Transverse colon (tissue), 4 donors: ENCODE results near the gene MTA2.

Experiments used
- EP300 ChIP-seq: sonication (generic); formaldehyde crosslinking; IDR thresholded peaks from one replicate; pipeline ENCODE4 v1.6.1; 2017; ENCODE audit warnings: antibody characterized with exemption, low read depth
- POLR2A ChIP-seq: fragments of 450-650 bp; IDR thresholded peaks from one replicate; pipeline ENCODE4 v1.6.1; 2016; ENCODE audit warnings: antibody characterized with exemption, mild to moderate bottlenecking, moderate library complexity
- POLR2AphosphoS5 ChIP-seq, 3 donors: sonication (generic); formaldehyde crosslinking; IDR thresholded peaks; one replicate each; pipeline ENCODE4 v1.6.1; 2016; ENCODE audit warnings: antibody characterized with exemption in 3 of 3
- TF ChIP-seq, protein P1 (sequence below), 5 experiments: fragments of 200-600 bp in 3 of 5; fragments of 450-650 bp in 2 of 5; sonication (generic) in 3 of 5; IDR thresholded peaks; 1 replicate in 2 of 5; 2 replicates in 3 of 5; pipeline ENCODE4 v1.5.1; 2016 to 2017; ENCODE audit warnings: antibody characterized with exemption in 5 of 5, inconsistent platforms in 3 of 5, mild to moderate bottlenecking in 2 of 5, moderate library complexity in 1 of 5

- TF ChIP-seq POLR2A (no peak), POLR2AphosphoS5 (IDR thresholded peaks at IDR 0.05) (peak in 1 of 3 donors; percentile 26), EP300 (no peak)
- TF ChIP-seq, protein P1, sequence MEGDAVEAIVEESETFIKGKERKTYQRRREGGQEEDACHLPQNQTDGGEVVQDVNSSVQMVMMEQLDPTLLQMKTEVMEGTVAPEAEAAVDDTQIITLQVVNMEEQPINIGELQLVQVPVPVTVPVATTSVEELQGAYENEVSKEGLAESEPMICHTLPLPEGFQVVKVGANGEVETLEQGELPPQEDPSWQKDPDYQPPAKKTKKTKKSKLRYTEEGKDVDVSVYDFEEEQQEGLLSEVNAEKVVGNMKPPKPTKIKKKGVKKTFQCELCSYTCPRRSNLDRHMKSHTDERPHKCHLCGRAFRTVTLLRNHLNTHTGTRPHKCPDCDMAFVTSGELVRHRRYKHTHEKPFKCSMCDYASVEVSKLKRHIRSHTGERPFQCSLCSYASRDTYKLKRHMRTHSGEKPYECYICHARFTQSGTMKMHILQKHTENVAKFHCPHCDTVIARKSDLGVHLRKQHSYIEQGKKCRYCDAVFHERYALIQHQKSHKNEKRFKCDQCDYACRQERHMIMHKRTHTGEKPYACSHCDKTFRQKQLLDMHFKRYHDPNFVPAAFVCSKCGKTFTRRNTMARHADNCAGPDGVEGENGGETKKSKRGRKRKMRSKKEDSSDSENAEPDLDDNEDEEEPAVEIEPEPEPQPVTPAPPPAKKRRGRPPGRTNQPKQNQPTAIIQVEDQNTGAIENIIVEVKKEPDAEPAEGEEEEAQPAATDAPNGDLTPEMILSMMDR (IDR thresholded peaks at IDR 0.05), result no peak
These were observed 52.9 kb downstream of the MTA2 start for GRCh38 chr11:62548545-62549335.
